Activated naive CD8-positive, alpha-beta T cell (primary cell): ENCODE measurements around the gene GPR137C.

Experiments used
- H3K27ac Mint-ChIP-seq: one replicate; pipeline ENCODE4 v1.8.0; 2021; ENCODE audit warnings: mixed read lengths
- H3K27me3 Mint-ChIP-seq: one replicate; pipeline ENCODE4 v1.8.0; 2021; ENCODE audit warnings: mixed read lengths
- H3K36me3 Mint-ChIP-seq: one replicate; pipeline ENCODE4 v1.8.0; 2021; ENCODE audit warnings: mixed read lengths
- H3K4me1 Mint-ChIP-seq: one replicate; pipeline ENCODE4 v1.8.0; 2021; ENCODE audit warnings: low read depth, mixed read lengths
- H3K4me3 Mint-ChIP-seq: one replicate; pipeline ENCODE4 v1.8.0; 2021; ENCODE audit warnings: mild to moderate bottlenecking, mixed read lengths
- H3K9me3 Mint-ChIP-seq: one replicate; pipeline ENCODE4 v1.8.0; 2021; ENCODE audit warnings: low read depth, mixed read lengths

Gene GPR137C

GRCh38 chr14:52683985-52684520, 131.4 kb downstream of the GPR137C start:
- Mint-ChIP-seq H3K27ac (peak overlapping the region; percentile 30), H3K9me3 (no peaks in the 10 kb centered on the region), H3K27me3 (no peaks in the 10 kb centered on the region), H3K4me3 (no peak overlapping the region), H3K36me3 (peaks cover under 1% of the 10 kb centered on the region), H3K4me1 (peaks cover 54% of the 10 kb centered on the region)

GRCh38 chr14:52686176-52686575, 133.5 kb downstream of the GPR137C start:
- H3K4me3 Mint-ChIP-seq = no peak overlapping the region
- H3K36me3 Mint-ChIP-seq = no peaks in the 10 kb centered on the region
- H3K9me3 Mint-ChIP-seq = no peaks in the 10 kb centered on the region
- peaks cover 72% of the 10 kb centered on the region for H3K4me1 Mint-ChIP-seq
- no peaks in the 10 kb centered on the region for H3K27me3 Mint-ChIP-seq
- no peak overlapping the region for H3K27ac Mint-ChIP-seq
